HTR-8/SVneo (cell line): Measurements from ENCODE around the gene METTL23.
"Not testable (repeated sequence)": the region's sequence is repeated elsewhere in the genome, so short reads cannot be mapped to it uniquely, and the experiment has no call there.

ENCODE experiments used
- DNase-seq: peaks from one replicate; pipeline ENCODE4 v3.0.0; 2011; ENCODE audit warnings: low spot score, mixed read lengths; ENCODE audit not compliant: insufficient read length
- FAIRE-seq: peaks from 2 replicates; lab custom pipeline; 2011; peaks lifted over from hg19 to GRCh38; lab: Jason Lieb, UNC

METTL23 gene

DNA sequence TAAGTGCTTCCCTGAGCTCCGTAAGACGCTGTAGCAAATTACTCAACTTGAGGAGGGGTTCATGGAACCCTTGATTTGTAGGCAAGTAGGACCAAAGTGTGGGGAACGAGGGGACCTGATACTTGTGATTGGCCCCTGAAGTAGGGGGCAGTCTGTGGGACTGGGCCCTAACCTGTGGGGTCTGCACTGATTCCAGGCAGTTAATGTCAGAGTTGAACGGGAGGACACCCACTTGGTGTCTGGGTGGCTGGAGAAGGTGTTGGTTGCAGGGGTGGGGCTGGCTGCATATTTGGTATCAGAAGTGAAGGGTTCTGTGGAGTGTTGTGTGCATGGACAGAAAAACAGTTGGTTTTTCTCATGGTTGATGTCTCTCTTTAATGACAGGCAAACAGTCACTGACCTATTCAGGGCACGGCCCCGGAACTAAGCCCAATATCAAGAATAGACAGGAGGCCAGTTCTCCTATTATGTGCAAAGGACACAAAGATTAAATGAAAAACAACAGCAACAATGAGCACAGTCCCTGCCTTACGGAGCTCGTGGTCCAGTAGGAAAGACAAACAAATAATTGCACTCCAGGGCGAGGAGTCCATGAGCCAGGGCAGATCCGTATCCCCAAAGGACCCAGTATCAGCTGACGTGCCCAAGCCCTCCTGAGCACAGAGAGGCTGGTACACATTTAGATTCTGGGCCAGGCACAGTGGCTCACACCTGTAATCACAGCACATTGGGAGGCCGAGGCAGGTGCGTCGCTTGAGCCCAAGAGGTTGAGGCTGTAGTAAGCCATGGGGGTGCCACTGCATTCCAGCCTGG lies 35.1 kb upstream of the METTL23 start:
- FAIRE-seq = no peak
- DNase-seq = no peak

DNA sequence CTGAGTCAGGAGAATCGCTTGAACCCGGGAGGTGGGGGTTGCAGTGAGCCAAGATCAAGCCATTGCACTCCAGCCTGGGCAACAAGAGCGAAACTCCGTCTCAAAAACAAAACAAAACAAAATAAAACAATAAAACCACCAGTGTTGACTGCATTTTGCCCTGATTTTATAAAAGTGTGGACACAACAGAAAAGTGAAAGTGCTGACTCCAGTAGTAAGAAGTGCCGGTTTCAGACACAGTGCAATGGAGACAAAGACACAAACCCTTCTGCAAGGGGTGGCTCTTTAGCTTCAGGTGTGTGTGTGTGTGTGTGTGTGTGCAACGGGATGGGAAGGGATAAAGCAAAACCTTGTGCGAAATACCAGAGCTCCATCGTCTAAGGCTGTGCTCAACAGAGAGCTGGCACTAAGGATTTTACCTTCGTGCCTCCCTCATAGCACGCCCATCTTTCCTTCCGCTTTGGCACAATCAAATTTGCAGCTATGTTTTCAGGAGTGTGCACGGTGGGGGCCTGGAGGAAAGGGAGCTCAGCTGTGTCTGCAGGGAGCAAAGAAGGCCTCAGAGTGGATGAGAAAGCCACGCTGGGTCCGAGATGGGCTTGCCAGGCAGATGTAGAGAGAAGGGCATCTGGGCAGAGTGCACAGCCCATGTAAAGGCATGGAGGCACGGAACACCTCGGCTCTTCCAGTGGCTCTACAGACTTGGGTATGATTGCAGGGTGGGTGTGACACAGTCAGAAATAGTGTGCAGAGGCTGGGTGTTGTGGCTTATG lies 31.4 kb upstream of the METTL23 start:
- FAIRE-seq = no peak
- DNase-seq = no peak

DNA sequence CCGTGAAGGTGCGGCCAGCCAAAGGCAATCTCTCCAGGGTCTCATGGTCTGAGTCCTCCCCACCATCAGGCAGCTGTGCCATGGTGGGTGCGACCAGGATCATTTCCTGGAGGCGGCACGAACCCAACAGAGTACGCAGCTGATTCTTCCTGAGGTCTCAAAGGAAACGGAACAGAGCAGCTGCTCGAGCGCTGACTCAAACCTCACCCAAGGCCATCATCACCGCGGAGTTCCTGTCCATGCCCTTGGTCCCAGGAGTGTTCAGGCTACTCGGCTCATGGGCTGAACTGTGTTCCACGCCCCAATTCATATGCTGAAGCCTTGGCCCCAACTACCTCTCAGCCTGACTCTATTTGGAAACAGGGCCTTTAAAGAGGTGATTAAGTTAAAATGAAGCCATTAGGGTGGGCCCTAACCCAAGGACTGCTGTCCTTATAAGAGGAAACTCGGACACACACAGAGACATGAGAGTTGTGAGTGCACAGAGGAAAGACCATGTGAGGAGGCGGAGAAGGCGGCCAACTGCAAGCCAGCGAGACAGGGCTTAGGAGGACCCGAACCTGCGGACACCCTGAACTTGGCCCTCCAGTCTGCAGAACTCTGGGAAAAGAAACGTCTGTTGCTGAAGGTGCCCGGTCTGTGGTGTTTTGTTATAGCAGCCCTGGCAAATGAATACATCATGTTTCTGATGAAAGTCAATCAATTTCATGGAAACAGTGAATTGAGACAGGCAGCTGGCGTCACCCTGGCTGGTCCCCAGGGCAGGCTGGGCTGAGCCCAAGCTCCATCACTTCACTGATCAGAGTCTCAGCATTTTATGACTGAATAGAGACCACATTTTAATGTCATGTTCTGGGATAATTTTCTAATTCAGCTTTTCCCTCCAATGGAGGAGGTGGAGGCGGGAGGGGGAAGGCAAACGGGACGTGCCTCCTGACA lies 29.6 kb upstream of the METTL23 start:
- FAIRE-seq (peak; percentile 67), DNase-seq (no peak)

DNA sequence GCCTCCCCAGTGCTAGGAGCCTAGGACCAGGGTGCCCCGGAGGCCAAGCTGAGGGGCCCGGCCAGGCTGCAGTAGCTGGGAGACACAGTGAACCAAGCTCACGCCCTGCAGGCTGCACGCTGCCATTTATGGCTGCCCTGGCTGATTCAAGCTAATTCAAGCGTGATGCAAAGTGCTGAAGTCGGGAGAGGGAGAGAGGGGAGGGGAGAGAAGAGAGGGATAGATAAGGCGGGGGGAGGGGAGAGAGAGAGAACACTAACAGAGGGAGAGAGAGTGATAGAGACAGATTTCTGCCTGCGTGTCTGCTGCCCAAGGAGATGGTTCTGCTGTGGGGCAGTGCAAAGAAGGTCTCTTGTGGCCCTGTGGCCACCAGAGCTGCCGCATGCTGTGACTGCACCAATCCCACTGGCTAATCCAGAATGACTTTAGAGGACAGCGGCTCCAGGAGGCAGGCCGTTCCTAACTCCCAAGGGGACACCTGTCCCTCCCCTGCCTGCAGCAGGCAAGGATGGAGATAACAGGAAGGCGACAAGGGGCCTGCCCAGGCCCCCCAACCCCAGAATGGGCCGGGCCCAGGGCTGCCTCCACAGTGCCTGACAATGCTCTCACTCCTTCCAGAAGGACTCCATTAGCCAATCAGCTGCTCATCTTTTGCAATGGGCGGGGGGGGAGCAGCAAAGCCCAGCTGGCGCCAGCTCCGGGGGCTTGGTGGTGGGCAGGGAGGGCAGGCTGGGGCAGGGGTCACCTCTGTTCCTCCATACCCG lies 28.8 kb upstream of the METTL23 start:
- no peak for DNase-seq
- FAIRE-seq = peak; percentile 57

DNA sequence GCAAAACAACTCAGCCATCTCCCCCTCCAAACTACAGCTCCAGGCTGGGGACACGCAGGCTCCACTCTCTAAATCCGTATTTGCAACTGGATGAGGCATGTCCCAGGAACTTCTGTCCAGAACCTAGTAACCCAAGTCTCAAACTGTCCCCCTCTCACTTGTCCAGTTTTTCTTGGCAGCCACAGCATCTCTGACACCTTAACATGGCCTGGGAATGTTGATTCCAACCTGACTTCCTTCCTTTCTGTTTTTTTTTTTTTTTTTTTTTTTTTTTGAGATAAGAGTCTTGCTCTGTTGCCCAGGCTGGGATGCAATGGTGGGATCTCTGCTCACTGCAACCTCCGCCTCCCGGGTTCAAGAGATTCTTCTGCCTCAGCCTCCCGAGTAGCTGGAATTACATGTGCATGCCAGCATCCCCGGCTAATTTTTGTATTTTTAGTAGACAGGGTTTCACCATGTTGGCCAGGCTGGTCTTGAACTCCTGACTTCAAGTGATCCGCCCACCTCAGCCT lies 28.1 kb upstream of the METTL23 start:
- not testable (repeated sequence) for DNase-seq, FAIRE-seq

DNA sequence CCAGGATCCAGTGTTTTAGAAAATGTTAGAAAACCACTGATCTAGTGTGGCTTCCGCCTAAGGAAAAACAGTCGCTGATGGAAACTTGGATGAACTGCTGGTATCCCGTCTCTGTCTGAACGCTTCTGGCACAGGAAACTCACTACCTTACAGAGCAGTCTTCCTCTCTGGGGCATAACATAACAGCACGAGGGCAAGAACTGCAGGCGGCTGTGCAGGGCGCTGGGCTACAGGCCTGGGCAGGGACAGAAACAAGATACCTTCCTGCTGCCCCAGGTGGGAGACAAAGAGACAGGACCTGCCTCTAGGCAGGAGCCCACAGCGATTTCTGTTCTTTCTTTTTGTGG lies 26.4 kb upstream of the METTL23 start:
- DNase-seq (no peak), FAIRE-seq (no peak)

DNA sequence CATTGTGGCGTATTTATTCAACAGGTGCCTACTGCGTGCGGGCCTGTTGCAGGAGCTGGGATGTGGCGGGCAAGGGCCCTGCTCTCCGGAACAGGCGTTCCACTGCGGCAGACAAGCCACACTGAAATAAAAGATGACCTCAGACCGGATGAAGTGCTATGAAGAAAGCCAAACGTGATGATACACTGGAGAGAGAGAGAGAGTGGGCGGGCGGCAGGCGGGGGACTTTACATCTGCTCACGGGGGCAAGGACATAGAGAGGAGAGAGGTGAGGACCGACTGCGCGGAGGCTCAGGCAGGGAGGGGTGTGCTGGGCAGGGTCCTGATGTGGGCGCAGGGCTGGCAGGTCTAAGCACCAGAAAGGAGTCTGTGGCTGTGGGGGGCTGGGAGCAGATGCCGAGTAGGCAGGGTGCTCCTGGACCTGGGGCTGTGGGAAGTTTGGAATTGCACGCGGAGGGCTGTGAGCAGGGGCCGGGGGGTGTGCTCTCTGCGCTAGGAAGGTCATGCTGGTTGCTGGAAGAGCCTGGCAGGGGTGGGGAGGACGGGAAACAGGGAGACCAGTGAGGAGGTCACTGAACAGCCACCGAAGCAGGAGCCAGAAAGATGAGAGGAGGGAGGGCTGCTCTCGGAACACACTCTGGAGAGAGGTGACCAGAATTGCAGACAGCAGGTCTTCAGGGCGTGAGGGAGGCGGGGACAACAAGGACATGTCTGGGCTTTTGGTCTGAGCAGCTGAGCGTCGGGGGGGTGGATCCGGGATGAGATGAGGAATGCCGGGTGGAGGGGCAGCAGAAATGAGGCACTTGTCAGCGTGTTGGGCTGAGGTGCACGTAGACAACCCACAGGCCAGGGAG lies 25.8 kb upstream of the METTL23 start:
- FAIRE-seq = peak; percentile 82
- DNase-seq = peak; percentile 71

DNA sequence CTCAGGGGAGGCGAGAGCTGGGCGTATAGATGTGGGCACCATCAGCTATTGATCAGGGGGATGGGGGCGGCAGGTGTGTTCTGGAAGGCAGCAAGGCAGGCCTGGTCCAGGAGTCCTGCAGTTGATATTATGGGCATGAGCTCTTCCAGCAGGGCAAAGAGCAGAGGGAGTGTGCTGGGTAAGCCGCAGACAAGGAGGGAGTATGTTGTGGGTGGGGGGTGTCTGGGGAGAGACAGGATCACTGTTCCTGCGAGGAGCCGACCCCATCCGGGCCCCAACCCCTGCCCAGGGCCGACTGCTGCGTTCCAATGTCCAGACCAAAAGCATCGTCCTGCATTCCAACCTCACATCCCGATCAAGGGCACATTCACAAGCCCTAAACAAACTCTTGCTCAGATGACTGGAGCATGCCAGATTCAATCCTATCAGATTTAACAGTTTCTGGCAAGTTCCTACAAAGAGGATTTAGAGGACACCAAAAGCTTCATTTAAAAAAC lies 25.1 kb upstream of the METTL23 start:
- no peak for DNase-seq
- no peak for FAIRE-seq

DNA sequence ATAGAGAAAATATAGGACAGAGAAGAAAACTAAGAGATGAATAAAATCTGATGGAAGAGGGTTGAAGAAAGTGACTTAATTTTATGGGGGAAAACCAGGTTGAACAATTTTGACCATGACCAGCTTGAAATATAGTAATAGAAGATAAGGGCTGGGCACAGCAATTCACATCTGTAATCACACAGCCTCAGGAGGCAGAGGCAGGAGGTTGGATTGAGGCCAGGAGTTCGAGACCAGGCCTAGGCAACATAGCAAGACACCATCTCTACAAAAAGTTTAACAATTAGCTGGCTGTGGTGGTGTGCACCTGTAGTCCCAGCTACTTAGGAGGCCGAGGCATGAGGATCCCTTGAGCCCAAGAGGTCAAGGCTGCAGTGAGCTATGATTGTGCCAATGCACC lies 24.6 kb upstream of the METTL23 start:
- no peak for FAIRE-seq
- no peak for DNase-seq

DNA sequence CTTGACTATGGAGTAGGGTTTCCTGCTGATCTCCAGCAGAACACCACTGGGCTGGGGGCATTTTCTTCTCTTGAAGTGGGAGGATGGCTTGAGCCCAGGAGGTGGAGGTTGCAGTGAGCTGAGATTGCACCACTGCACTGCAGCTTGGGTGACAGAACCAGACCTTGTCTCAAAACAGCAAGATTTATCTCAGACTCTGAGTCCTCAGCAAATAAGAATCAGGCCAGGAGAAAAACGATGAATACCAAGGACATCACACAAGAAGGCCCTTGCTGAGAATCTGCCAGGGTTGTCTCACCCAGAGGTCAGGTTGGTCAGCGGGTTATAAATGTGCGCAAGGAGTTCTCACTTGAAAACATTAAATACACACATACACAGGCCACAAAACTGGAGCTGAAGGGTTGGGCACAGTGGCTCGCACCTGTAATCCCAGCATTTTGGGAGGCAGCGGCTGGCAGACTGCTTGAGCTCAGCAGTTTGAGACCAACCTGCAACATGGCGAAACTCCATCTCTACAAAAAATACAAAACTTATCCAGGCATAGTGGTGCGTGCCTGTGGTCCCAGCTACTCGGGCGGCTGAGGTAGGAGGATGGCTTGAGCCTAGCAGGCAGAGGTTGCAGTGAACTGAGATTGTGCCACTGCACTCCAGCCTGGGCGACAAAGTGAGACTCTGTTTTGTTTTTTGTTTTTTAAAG lies 23.6 kb upstream of the METTL23 start:
- no peak for FAIRE-seq

DNA sequence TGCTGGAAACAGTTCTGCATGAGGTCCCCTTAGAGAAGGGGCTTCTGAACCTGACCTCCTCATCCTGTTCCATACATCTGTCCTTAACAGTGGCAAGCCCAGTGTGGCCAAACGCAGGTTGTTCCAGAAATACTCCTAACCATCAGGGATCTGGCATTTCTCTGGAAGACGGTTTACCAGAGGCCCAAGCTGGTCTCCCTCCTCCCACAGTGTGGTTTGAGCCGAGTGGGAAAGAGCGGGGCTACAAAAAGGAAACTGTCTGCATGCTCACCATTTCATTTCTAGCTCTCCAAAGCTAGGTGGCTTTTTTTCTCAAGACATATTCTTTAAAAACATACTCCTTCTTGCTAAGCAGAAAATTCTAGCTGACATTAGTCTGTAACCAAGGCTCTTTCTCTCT lies 21.8 kb upstream of the METTL23 start:
- no peak for FAIRE-seq
- DNase-seq = no peak

More for the DNA sequence above, 23.6 kb upstream of the METTL23 start:
- DNase-seq = no peak

DNA sequence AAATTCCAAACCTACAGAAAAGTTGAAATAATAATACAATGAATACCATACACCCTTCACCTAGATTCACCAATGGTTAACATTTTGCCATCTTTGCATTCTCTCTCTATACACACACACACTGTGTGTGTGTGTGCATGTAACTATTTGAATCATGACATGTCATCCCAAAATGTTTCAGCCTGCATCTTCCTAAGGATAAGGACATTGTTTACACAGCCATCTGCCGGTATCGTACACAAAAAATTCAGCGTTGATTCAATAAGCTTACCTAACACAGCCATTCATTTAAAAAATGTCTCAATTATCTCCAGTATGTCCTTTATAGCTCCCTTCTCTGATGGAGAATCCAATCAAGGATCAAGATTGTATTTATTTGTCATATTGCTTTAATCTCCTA lies 19.8 kb upstream of the METTL23 start:
- no peak for DNase-seq
- peak; percentile 54 for FAIRE-seq

DNA sequence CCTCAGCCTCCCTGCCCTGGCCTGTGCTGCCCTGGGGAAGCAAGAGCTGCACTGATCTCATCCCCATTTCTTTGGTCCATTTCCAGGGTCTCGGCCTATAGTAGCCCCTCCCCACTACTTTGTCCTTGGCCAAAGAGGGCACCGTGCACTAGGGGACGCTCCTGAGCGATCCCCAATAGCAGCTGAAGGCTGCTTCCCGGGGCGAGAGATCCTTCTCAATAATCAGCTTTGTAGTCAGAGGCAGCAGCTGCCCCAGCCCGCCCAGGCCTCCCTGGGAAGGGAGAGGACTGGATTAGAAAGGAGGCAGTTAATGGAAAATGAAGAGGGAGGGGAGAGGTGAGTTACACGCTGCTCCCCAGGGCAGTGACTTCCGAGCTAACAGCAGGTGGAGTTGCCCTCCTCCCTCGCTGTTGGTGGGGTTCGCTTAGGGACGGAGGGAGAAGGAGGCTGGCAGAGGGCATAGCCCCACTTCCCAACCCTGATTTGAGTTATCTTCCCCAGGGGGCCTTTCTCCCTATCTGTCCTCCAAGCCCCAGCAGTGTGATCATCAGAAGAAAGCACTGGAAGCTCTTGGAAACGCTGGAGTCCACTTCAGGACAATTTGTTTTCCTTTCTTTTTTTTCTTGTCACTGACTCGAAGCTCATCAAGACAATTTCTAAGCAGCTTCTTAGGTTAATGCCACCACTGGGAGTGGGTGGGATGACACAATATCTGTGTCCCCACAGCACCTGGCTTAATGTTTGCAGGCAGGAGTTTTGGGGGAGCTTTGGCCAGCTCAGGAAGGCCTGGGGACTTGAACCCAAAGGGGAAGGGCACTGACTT lies 18.4 kb upstream of the METTL23 start:
- DNase-seq (no peak), FAIRE-seq (no peak)

DNA sequence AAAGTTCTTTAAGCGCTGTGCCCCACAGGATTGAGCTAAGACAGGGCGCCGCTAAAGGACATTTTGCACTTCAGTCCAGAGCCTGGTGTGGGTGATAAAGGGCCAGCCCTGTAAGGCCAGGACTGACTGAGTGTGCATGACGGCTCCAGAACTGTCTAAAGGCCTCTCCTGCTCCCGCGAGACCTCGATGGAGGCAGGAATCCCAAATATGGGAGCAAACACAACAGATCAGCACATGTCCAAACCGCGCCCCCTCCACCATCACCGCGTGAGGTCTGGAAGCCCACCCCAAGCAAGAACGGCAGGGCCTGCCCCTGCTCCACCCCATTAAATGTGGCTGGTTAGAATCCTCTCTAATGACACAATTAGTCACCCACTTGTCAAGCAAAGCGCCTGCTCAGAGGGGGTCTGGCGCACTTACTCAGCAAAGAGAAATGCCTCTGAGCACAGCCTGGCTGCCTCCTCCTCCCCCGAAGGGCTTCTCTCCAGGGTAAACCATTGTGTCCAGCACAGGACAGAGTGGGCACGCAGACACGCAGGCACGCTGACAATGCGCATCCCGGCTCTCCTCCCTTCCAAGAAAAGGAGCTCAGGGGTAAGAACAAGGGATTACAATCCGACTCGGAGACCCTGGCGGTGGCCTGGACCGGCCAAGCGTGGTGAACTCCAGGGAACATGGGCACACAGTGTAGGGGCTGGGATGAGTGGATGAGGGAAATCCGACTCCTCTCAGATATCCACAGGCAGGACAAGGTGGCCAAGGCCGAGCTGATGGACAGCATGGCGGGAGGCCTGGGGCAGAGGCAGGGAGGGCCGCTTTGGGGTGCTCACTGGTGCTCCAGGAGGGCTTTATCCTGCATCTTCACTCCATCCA lies 17.3 kb upstream of the METTL23 start:
- peak; percentile 95 for DNase-seq
- peak; percentile 97 for FAIRE-seq

DNA sequence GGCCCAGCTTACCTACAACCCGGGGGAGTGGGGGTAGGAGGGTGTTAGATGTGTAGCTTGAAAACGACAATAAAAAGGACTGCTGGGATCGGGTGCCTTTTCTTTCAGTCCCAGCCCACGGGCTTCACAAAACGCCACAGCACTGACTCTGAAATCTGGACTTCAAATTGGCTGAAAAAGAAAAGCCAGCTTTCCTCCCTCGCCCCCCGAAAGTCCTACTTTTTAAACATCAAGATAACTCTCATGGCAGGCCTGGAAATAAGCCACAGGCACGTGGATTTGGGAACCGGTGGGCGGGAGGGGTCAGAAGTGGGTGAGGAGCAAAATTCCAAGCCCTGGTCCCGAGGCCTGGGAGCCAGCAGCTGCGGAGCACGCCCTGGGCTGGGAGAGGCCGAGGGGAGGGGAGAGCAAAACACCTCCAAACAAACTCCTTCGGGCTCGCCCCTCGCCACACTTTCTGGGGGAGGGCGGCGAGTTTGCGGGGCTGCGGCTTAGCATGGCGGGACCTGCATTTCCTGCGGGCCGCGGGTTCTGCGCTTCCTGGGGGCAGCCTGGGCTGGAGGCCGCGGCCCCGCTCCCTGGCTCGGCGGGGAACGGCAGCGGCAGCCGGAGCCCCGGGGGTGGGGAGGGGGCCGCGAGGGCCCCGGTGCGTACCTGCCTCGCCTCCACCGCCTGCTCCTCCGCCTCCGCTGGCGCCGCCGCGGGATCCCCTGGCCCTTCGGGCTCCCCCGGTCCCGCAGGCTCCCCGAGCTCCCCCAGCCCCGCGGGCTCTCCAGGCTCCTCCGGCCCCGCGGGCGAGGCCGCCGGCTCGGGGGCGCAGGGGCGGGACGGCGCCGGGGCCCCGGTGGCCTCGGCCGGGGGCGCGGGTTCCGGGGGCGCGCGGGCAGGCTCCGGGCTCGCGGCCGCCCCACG lies 16.4 kb upstream of the METTL23 start:
- not testable (repeated sequence) for DNase-seq, FAIRE-seq
